HG03469 (cell line): ENCODE results near the gene LIN7A.

ENCODE experiments used
- ATAC-seq: cut with Tn5 transposase; IDR thresholded peaks from one replicate; pipeline ENCODE4 v1.9.1; 2021; ENCODE audit warnings: mild to moderate bottlenecking, moderate library complexity, moderate number of reproducible peaks; ENCODE audit not compliant: unreplicated experiment

Gene LIN7A

DNA sequence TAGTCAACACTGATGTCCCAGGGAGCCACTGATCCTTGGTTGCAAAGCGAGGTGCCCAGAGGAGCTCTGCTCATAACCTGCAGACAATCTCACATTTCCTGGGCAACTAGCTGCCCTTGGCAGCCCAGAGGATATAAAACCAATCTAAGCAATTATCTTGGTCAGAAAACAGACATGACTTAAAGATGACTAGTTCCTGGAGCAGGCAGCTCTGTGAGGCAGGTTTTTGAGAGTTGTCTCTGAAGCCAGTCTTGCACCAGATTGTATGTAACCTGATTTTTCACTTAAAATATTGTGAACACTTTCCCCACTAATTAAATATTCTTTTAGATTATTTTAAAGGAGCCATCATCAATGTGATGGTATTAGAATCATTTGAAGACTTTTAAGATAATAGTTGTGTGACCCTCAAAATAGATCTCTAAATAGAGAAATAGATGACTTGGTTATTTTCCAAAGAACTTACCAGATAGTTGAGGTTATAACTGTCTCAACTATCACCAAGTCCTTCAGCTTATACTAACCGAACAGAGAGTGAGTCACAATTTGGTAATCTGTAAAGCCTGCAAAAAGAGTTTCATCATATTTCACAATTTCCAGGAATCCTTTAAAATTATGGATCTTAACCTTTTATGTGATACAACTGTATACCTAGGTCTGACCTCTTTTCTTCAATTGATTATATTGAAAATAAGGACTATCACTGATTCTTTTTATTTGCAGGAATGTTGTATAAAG, 75.9 kb downstream of the LIN7A start:
- ATAC-seq: no peak

DNA sequence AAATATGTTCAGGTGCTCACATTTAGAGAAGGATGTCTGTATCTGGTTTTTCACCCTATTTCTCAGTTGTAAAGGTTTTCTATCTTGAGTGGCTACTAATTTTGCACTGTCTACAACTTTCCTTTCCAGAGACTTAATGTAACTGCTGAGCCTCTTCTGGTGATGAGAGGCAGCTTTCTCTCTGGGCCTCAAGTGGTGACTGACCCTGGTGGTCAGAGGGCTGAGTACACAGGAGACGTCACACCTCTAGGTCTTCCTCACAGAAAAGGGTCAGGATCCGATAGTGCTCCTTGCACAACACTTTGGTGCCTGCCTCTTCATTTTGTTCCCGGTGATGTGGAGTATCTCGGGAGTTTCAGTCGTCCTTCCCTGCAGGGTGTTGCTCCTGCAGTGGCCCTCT, 76.8 kb downstream of the LIN7A start:
- ATAC-seq: no peak

GRCh38 chr12:80860206-80860605, 77.5 kb downstream of the LIN7A start:
- no peak for ATAC-seq

- ATAC-seq: no peak
Measured at GRCh38 chr12:80858356-80858755, 79.4 kb downstream of the LIN7A start.

GRCh38 chr12:80857311-80857710, 80.4 kb downstream of the LIN7A start:
- no peak for ATAC-seq

DNA sequence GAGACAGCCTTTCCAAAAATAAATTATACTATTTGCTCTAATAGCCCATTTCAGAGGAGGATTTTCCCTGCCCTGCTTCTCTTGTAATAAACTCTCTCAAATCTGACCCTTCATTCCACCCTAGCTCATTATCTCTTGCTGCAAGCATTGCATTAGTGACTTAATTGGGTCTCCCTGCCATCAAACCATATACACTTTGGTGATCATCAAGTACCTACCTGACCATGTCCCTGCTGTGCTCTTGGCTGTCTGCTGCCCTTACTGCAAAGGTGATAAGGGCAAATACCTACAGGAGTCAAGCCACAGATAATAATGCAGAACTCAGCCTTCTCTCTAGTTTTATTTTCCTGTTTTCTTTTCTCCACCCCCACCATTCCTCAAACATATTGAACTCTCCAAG, 88.4 kb downstream of the LIN7A start:
- ATAC-seq: no peak

GRCh38 chr12:80848858-80849257, 88.9 kb downstream of the LIN7A start:
- no peak for ATAC-seq

- ATAC-seq: no peak
Measured at GRCh38 chr12:80847575-80847974, 90.2 kb downstream of the LIN7A start.

GRCh38 chr12:80846952-80847351, 90.8 kb downstream of the LIN7A start:
- ATAC-seq: no peak

GRCh38 chr12:80845639-80846038, 92.1 kb downstream of the LIN7A start:
- no peak for ATAC-seq

DNA sequence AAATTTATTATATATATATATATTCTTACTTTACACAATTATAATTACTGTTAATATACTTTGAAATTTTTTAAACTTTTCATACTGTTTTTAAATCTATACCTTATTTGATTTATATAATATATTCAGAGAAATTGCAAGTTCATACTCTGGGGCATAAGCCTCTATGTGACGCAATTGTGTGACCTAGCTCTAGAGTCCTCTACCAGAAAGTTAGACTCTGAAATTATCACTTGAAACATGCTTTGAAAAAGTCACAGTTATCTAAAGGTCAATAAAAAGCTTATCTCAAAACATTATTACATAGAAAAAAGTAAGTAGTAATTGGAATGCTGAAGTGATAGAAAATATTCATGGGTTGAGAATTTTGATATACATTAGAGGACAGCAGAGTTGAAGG, 93.8 kb downstream of the LIN7A start:
- no peak for ATAC-seq

DNA sequence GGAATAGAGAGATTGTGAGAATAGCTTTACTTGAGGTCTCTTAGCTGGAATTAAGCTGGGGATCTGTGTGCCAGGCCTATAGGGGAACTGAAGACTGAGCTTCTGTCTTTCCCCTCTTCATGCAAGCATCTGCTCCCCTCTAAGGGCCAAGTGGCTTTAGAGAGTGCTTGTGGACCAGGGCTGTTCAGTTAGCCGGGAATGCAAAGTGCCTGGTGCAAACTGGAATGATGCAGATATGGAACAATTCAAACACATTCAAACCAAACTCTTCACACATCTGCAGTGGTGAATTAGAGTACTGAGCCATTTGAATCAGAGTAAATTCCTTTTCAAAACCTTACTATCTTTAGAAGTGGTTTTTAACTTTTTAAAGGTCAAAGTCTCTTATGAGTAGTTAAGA, 99.0 kb downstream of the LIN7A start:
- no peak for ATAC-seq

DNA sequence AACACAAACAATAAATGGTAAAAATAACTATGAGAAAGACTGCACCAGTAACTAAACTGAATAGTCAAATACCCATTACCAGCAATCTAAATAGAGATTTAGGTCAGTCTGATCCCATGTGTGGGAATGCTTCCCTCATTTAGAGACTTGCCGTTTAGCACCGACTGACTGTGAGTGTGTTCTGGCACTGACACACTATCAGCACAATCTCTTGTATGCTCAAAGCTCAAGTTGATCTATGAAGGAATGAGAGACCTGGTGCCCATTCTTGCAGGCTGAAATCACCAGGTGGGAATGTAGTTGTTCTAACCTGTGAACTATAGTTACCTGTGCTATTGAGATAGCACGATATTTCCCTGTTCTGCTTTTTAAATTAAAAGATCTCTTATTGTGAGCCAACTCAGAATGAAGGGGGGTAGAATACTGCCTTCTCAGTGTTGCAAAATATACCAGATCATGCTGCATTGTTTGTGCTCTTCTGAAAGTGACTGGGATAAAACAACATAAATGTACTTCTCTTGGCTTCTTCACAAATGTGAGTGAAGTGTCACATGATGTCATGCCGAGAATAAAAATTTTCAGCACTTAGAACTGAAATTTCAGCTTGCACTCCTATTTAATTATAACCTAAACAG, 99.6 kb downstream of the LIN7A start:
- ATAC-seq: no peak

GRCh38 chr12:80837342-80837978, 100.3 kb downstream of the LIN7A start:
- peak; percentile 52 for ATAC-seq

- no peak for ATAC-seq
Measured at GRCh38 chr12:80834724-80835123, 103.0 kb downstream of the LIN7A start.

- ATAC-seq: no peak
Measured at GRCh38 chr12:80830533-80831088, 107.1 kb downstream of the LIN7A start.

GRCh38 chr12:80829767-80830166, 108.0 kb downstream of the LIN7A start:
- ATAC-seq: no peak

DNA sequence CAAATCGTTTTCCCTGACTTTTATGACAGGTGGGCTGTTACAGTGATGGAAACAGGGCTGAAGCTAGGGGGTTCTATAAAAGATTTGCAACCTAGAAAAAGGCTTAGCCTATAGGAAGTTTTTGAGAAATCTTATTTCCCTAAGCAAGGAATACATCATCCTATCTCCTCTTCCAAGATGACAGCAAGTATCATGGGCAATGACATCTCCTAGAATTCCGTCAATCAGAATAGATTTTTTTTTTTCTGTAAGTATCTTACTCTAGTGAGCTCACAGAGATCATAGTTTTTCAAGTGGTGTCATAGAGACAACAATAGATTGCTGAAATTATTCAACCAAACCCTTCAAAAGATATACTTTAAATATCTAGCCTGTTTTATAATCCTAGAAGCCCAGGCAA, 112.2 kb downstream of the LIN7A start:
- no peak for ATAC-seq

- ATAC-seq: no peak
Measured at GRCh38 chr12:80823393-80823792, 114.3 kb downstream of the LIN7A start.

DNA sequence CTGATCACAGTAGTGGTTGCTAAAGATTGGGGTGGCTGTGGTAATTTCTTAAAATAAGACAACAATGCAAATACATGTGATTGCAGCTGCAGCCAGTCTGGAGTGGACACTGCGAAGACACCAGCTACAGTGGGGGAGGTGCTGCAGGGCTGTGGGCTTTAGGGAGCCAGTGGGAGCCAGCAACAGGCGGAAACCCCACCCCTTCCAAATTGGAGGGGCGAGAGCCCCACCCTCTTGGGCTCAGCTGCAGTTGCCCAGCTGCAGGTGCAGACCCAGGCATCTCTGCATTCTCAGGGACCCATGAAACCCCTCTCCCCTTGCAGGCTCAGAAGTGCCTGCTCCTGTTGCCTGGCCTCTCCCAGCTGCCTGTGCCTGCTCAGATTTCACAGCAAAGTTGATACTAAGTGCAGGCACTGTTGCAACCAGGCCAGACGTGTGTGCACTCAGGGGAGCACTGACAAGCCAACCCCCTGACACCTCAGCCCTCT, 116.2 kb downstream of the LIN7A start:
- ATAC-seq: no peak

GRCh38 chr12:80818878-80819277, 118.9 kb downstream of the LIN7A start:
- no peak for ATAC-seq

- ATAC-seq: no peak
Measured at GRCh38 chr12:80815351-80815750, 122.4 kb downstream of the LIN7A start.
